MM.1S (cell line): Measurements from ENCODE around the gene ZKSCAN8.

ENCODE experiments used
- DNase-seq: peaks from one replicate; pipeline ENCODE4 v3.0.0-alpha.2; 2015
- H2AFZ ChIP-seq: fragments of 300-600 bp; sonication (generic); 2 replicates; pipeline ENCODE4 v1.6.0; 2016; ENCODE audit warnings: antibody characterized with exemption, low read length
- H3F3A ChIP-seq: fragments of 300-600 bp; sonication (generic); 2 replicates; pipeline ENCODE4 v1.6.1; 2016; ENCODE audit warnings: mild to moderate bottlenecking, antibody characterized with exemption, low read length, moderate library complexity, mixed read lengths; ENCODE audit not compliant: insufficient read depth
- H3K27ac ChIP-seq: fragments of 300-600 bp; sonication (generic); 2 replicates; pipeline ENCODE4 v1.5.1; 2016; ENCODE audit warnings: mild to moderate bottlenecking, low read length
- H3K27me3 ChIP-seq: fragments of 300-600 bp; sonication (generic); replicated peaks from 2 replicates; pipeline ENCODE4 v1.6.0; 2016; ENCODE audit warnings: low read length; ENCODE audit not compliant: insufficient read depth
- H3K36me3 ChIP-seq: fragments of 300-600 bp; sonication (generic); replicated peaks from 2 replicates; pipeline ENCODE4 v1.6.1; 2016; ENCODE audit warnings: mild to moderate bottlenecking, low read length, mixed read lengths; ENCODE audit not compliant: insufficient read depth
- H3K4me1 ChIP-seq: fragments of 300-600 bp; sonication (generic); 2 replicates; pipeline ENCODE4 v1.6.1; 2016; ENCODE audit warnings: low read length, mixed read lengths
- H3K4me2 ChIP-seq: fragments of 300-600 bp; sonication (generic); 2 replicates; pipeline ENCODE4 v1.6.0; 2016; ENCODE audit warnings: low read depth, low read length
- H3K4me3 ChIP-seq: fragments of 300-600 bp; sonication (generic); 2 replicates; pipeline ENCODE4 v1.5.1; 2016; ENCODE audit warnings: low read length, mixed read lengths
- H3K79me2 ChIP-seq: fragments of 300-600 bp; sonication (generic); 2 replicates; pipeline ENCODE4 v1.6.1; 2016; ENCODE audit warnings: mixed run types, low read length, mixed read lengths
- H3K9ac ChIP-seq: fragments of 300-600 bp; sonication (generic); 2 replicates; pipeline ENCODE4 v1.6.1; 2016; ENCODE audit warnings: low read length, mixed read lengths
- H3K9me2 ChIP-seq: fragments of 300-600 bp; sonication (generic); replicated peaks from 2 replicates; pipeline ENCODE4 v1.6.1; 2016; ENCODE audit warnings: mild to moderate bottlenecking, low read length, mixed read lengths; ENCODE audit not compliant: insufficient read depth
- H3K9me3 ChIP-seq: fragments of 300-600 bp; sonication (generic); replicated peaks from 2 replicates; pipeline ENCODE4 v1.6.1; 2016; ENCODE audit warnings: mild to moderate bottlenecking, low read length, mixed read lengths; ENCODE audit not compliant: insufficient read depth
- H4K20me1 ChIP-seq: fragments of 300-600 bp; sonication (generic); 2 replicates; pipeline ENCODE4 v1.6.1; 2016; ENCODE audit warnings: mild to moderate bottlenecking, low read length, moderate library complexity, mixed read lengths; ENCODE audit not compliant: insufficient read depth
- CTCF ChIP-seq: fragments of 300-600 bp; sonication (generic); IDR thresholded peaks from 2 replicates; pipeline ENCODE4 v1.5.1; 2016; ENCODE audit warnings: antibody characterized with exemption, low read length, mixed read lengths
- EZH2 ChIP-seq: fragments of 300-600 bp; sonication (generic); optimal IDR thresholded peaks from 2 replicates; pipeline ENCODE3; 2017; ENCODE audit warnings: low read depth, mild to moderate bottlenecking, antibody characterized with exemption, low read length, mixed read lengths
- EZH2phosphoT487 ChIP-seq: fragments of 300-600 bp; sonication (generic); IDR thresholded peaks from 2 replicates; pipeline ENCODE4 v1.6.1; 2018; ENCODE audit warnings: antibody characterized with exemption, low read length

The ZKSCAN8 gene

GRCh38 chr6:28115799-28116198 is 25.9 kb upstream of the ZKSCAN8 start:
- no peak overlapping the region for H2AFZ ChIP-seq
- no peaks in the 10 kb centered on the region for H3K79me2 ChIP-seq
- H3K9ac ChIP-seq = no peak overlapping the region
- TF ChIP-seq EZH2 = no peak
- no peak for TF ChIP-seq CTCF
- no peak for TF ChIP-seq EZH2phosphoT487
- H3F3A ChIP-seq = no peaks in the 10 kb centered on the region
- no peaks in the 10 kb centered on the region for H3K9me2 ChIP-seq
- no peak for DNase-seq
- no peaks in the 10 kb centered on the region for H3K36me3 ChIP-seq
- no peak overlapping the region for H3K4me2 ChIP-seq
- no peak overlapping the region for H3K27ac ChIP-seq
- H3K4me3 ChIP-seq = no peak overlapping the region
- H3K9me3 ChIP-seq = no peaks in the 10 kb centered on the region
- no peaks in the 10 kb centered on the region for H3K27me3 ChIP-seq
- H3K4me1 ChIP-seq = no peaks in the 10 kb centered on the region
- H4K20me1 ChIP-seq = no peaks in the 10 kb centered on the region

- no peak overlapping the region for H3K9ac ChIP-seq
- H3K9me2 ChIP-seq = no peaks in the 10 kb centered on the region
- H3K4me3 ChIP-seq = no peak overlapping the region
- DNase-seq = no peak
- no peaks in the 10 kb centered on the region for H3F3A ChIP-seq
- no peaks in the 10 kb centered on the region for H3K79me2 ChIP-seq
- H4K20me1 ChIP-seq = no peaks in the 10 kb centered on the region
- TF ChIP-seq EZH2phosphoT487 (no peak), CTCF (no peak), EZH2 (no peak)
- H3K27me3 ChIP-seq = no peaks in the 10 kb centered on the region
- H2AFZ ChIP-seq = no peak overlapping the region
- no peaks in the 10 kb centered on the region for H3K4me1 ChIP-seq
- H3K4me2 ChIP-seq = no peak overlapping the region
- H3K27ac ChIP-seq = no peak overlapping the region
- no peaks in the 10 kb centered on the region for H3K36me3 ChIP-seq
- H3K9me3 ChIP-seq = no peaks in the 10 kb centered on the region
These were observed 24.2 kb upstream of the ZKSCAN8 start for GRCh38 chr6:28117386-28118050.

GRCh38 chr6:28118217-28118616 is 23.5 kb upstream of the ZKSCAN8 start:
- Histone ChIP-seq H3F3A (no peaks in the 10 kb centered on the region), H3K4me3 (no peak overlapping the region), H3K9ac (no peak overlapping the region), H4K20me1 (no peaks in the 10 kb centered on the region), H3K27me3 (no peaks in the 10 kb centered on the region), H3K9me3 (no peaks in the 10 kb centered on the region), H3K36me3 (no peaks in the 10 kb centered on the region), H2AFZ (no peak overlapping the region), H3K27ac (no peak overlapping the region), H3K79me2 (no peaks in the 10 kb centered on the region), H3K4me1 (no peaks in the 10 kb centered on the region), H3K9me2 (no peaks in the 10 kb centered on the region), H3K4me2 (no peak overlapping the region)
- no peak for DNase-seq
- TF ChIP-seq CTCF (no peak), EZH2 (no peak), EZH2phosphoT487 (no peak)
